ENCODE measurements around the gene ZMYND19.

DNA sequence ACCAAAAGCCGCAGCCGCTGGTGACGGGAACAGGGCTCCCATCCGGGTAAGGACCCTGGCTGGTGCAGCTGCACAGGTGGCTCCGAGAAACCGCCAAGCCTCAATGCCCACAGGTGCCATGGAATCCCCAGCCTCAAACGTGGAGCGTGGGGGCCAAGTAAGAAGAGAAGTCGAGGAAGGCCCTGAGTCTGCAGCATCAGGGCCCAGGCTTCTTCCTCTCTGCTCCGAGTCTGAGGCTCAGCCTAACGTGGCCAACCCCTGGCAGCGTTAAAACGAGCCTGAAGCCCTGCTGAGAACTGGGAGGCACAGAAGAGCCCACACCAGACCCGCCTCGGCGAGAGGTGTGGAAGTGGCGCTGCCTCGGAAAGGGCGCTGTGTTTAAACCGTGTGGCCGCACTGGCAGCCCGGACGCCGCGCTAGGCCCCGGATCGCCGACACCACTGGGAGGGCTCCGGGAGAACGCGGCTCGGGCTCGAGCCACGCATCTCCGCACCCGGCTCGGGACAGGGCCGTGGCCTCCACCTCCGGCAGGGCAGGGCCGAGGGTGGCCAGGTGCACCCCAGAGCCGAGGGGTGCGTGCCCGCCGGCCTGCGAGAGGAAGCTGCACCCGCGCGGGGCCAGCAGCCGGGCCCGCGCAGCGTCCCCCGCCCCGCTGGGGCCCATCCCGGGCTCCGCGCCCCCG, 730 bp downstream of the ZMYND19 start:
- TF ChIP-seq POLR2AphosphoS5 (IDR thresholded peaks at IDR 0.05), result no peak
- no peak for TF ChIP-seq POLR2A (IDR thresholded peaks at IDR 0.05)

Data from breast epithelium (tissue), 3 donors.